ENCODE results near the gene TRRAP.
A peak's percentile ranks its signal among the peaks of the same experiment; 100 is the strongest.
"Not testable (repeated sequence)": the region's sequence is repeated elsewhere in the genome, so short reads cannot be mapped to it uniquely, and the experiment has no call there.

The TRRAP gene

GRCh38 chr7:98878365-98879197 lies at the start of gene TRRAP:
Gene TRRAP (plus strand): TSS chr7:98878532. CDS start chr7:98881151, 2,619 bp downstream.
- Histone ChIP-seq H3K4me1 (ENCODE audit: control insufficient read depth, insufficient read depth, low read length) (peaks cover 4% of the 10 kb centered on the region), H3K36me3 (ENCODE audit: control insufficient read depth, insufficient read depth, low read length) (peaks cover 2% of the 10 kb centered on the region), H3K4me3 (ENCODE audit: low read length) (peak within 1 kb of the TSS; percentile 92)

DNA sequence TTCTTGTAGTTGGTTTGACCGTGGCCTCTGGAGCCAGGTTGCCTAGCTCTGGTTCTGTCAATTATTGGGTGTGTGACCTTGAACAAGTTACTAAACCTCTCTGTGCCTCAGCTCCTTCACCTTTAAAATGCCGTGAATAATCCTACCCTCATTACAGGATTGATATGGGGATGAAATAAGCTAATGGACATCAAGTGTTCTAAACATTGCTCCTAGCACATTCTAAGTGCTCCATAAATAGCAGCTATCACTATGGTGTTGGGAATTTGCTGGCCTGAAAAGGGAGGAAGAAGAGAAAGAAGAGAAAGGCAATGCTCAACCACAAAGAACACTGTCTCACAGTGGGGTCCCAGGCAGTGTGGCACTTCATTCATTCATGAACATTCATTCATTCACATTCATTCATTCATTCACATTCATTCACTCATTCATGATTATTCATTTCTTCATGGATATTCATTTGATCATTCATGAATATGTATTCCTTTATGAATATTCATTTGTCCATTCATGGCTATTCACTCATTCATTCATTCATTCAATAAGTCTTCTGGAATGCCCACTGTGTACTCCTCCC lies 47.3 kb upstream of the TRRAP start:
- Histone ChIP-seq H3K27me3 (ENCODE audit: control insufficient read depth, insufficient read depth, low read length) (peaks cover 4% of the 10 kb centered on the region), H3K27ac (ENCODE audit: low read depth, low read length) (no peak overlapping the region), H3K4me3 (ENCODE audit: low read length) (no peak overlapping the region), H3K4me1 (ENCODE audit: control insufficient read depth, insufficient read depth, low read length) (no peaks in the 10 kb centered on the region), H3K36me3 (ENCODE audit: control insufficient read depth, insufficient read depth, low read length) (no peaks in the 10 kb centered on the region), H3K9ac (ENCODE audit: low read length) (no peak overlapping the region)

More at GRCh38 chr7:98878365-98879197, at the start of gene TRRAP:
- H3K9ac ChIP-seq (ENCODE audit: low read length) = peak within 1 kb of the TSS; percentile 86
- H3K27me3 ChIP-seq (ENCODE audit: control insufficient read depth, insufficient read depth, low read length) = no peaks in the 10 kb centered on the region
- peak within 1 kb of the TSS; percentile 94 for H3K27ac ChIP-seq (ENCODE audit: low read depth, low read length)

GRCh38 chr7:98831641-98832221 lies 46.6 kb upstream of the TRRAP start:
- no peak overlapping the region for H3K9ac ChIP-seq (ENCODE audit: low read length)
- no peak overlapping the region for H3K27ac ChIP-seq (ENCODE audit: low read depth, low read length)

DNA sequence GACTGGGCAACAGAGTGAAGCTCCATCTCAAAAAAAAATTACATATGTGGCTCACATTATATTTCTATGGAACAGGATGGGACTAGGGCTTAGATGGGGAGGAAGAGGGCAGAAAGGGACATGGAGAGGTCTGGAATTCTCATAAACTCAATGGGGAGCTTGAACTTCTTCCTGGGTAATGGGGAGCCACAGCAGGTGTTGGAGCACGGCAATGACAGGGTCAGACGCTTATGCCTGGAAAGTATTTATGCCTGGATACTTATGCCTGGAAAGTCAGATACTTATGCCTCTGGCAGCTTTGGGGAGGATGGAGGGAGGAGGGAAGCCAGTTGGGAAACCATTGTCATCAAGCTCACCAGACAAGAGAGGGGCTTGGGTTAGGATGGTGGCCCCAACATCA lies 45.3 kb upstream of the TRRAP start:
- no peaks in the 10 kb centered on the region for H3K36me3 ChIP-seq (ENCODE audit: control insufficient read depth, insufficient read depth, low read length)
- H3K4me3 ChIP-seq (ENCODE audit: low read length) = no peak overlapping the region
- no peak overlapping the region for H3K27ac ChIP-seq (ENCODE audit: low read depth, low read length)
- H3K9ac ChIP-seq (ENCODE audit: low read length) = no peak overlapping the region
- no peaks in the 10 kb centered on the region for H3K4me1 ChIP-seq (ENCODE audit: control insufficient read depth, insufficient read depth, low read length)
- H3K27me3 ChIP-seq (ENCODE audit: control insufficient read depth, insufficient read depth, low read length) = no peaks in the 10 kb centered on the region

More at GRCh38 chr7:98831641-98832221, 46.6 kb upstream of the TRRAP start:
- no peaks in the 10 kb centered on the region for H3K36me3 ChIP-seq (ENCODE audit: control insufficient read depth, insufficient read depth, low read length)
- no peak overlapping the region for H3K4me3 ChIP-seq (ENCODE audit: low read length)
- no peaks in the 10 kb centered on the region for H3K4me1 ChIP-seq (ENCODE audit: control insufficient read depth, insufficient read depth, low read length)
- peaks cover under 1% of the 10 kb centered on the region for H3K27me3 ChIP-seq (ENCODE audit: control insufficient read depth, insufficient read depth, low read length)

GRCh38 chr7:98834949-98835348 lies 43.4 kb upstream of the TRRAP start:
- no peak overlapping the region for H3K4me3 ChIP-seq (ENCODE audit: low read length)
- no peaks in the 10 kb centered on the region for H3K27me3 ChIP-seq (ENCODE audit: control insufficient read depth, insufficient read depth, low read length)
- H3K9ac ChIP-seq (ENCODE audit: low read length) = no peak overlapping the region
- no peaks in the 10 kb centered on the region for H3K36me3 ChIP-seq (ENCODE audit: control insufficient read depth, insufficient read depth, low read length)
- H3K27ac ChIP-seq (ENCODE audit: low read depth, low read length) = no peak overlapping the region
- H3K4me1 ChIP-seq (ENCODE audit: control insufficient read depth, insufficient read depth, low read length) = no peaks in the 10 kb centered on the region

- Histone ChIP-seq H3K4me1 (ENCODE audit: control insufficient read depth, insufficient read depth, low read length) (no peaks in the 10 kb centered on the region), H3K4me3 (ENCODE audit: low read length) (no peak overlapping the region), H3K27me3 (ENCODE audit: control insufficient read depth, insufficient read depth, low read length) (no peaks in the 10 kb centered on the region), H3K9ac (ENCODE audit: low read length) (no peak overlapping the region), H3K27ac (ENCODE audit: low read depth, low read length) (no peak overlapping the region), H3K36me3 (ENCODE audit: control insufficient read depth, insufficient read depth, low read length) (no peaks in the 10 kb centered on the region)
Observed at GRCh38 chr7:98836811-98837629, 41.3 kb upstream of the TRRAP start.

GRCh38 chr7:98837630-98837972 lies 40.7 kb upstream of the TRRAP start:
- Histone ChIP-seq H3K36me3 (ENCODE audit: control insufficient read depth, insufficient read depth, low read length) (no peaks in the 10 kb centered on the region), H3K9ac (ENCODE audit: low read length) (no peak overlapping the region), H3K4me1 (ENCODE audit: control insufficient read depth, insufficient read depth, low read length) (no peaks in the 10 kb centered on the region), H3K27ac (ENCODE audit: low read depth, low read length) (no peak overlapping the region), H3K27me3 (ENCODE audit: control insufficient read depth, insufficient read depth, low read length) (no peaks in the 10 kb centered on the region), H3K4me3 (ENCODE audit: low read length) (no peak overlapping the region)

DNA sequence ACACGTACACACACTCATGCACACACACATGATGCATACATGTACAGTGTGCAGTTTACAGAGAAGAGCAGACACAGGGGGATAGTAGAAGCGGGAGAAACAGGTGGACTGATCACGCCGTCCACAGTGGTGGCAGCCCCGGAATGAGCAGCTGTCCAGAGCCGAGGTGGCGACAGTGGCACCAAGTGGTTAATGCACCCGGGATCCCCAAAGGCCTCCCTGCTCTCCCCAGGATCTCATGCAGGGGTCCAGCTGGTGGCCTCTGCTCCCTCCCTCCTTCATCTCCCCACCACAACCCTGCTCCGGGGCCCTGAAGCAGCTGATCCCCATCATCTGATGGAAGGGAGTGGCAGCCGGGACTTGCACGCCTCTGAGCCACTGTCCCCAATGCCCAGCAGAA lies 38.2 kb upstream of the TRRAP start:
- Histone ChIP-seq H3K36me3 (ENCODE audit: control insufficient read depth, insufficient read depth, low read length) (no peaks in the 10 kb centered on the region), H3K27me3 (ENCODE audit: control insufficient read depth, insufficient read depth, low read length) (no peaks in the 10 kb centered on the region), H3K4me1 (ENCODE audit: control insufficient read depth, insufficient read depth, low read length) (no peaks in the 10 kb centered on the region), H3K9ac (ENCODE audit: low read length) (no peak overlapping the region), H3K4me3 (ENCODE audit: low read length) (no peak overlapping the region), H3K27ac (ENCODE audit: low read depth, low read length) (no peak overlapping the region)

DNA sequence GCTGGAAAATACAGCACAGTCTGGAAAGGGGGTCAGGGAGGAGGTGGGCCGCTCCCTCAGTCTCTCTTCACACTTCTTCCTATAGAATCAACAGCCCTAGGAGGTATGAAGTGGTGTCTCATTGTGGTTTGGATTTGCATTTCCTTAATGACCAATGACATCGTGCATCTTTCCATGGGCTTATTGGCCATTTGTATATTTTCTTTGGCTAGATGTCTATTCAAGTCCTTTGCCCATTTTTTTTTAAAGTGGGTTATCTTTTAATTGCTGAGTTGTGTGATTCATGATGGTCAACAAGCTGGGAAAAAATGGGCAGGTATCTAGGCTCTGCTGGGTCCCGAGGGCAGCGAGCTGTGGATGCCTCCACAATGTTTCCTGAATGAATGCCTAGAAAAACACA lies 37.6 kb upstream of the TRRAP start:
- Histone ChIP-seq H3K36me3 (ENCODE audit: control insufficient read depth, insufficient read depth, low read length) (no peaks in the 10 kb centered on the region), H3K9ac (ENCODE audit: low read length) (no peak overlapping the region), H3K4me3 (ENCODE audit: low read length) (no peak overlapping the region), H3K27ac (ENCODE audit: low read depth, low read length) (no peak overlapping the region), H3K4me1 (ENCODE audit: control insufficient read depth, insufficient read depth, low read length) (no peaks in the 10 kb centered on the region), H3K27me3 (ENCODE audit: control insufficient read depth, insufficient read depth, low read length) (no peaks in the 10 kb centered on the region)

- Histone ChIP-seq H3K4me3 (ENCODE audit: low read length) (no peak overlapping the region), H3K27ac (ENCODE audit: low read depth, low read length) (no peak overlapping the region), H3K4me1 (ENCODE audit: control insufficient read depth, insufficient read depth, low read length) (no peaks in the 10 kb centered on the region)
Observed at GRCh38 chr7:98841179-98841997, 36.9 kb upstream of the TRRAP start.

DNA sequence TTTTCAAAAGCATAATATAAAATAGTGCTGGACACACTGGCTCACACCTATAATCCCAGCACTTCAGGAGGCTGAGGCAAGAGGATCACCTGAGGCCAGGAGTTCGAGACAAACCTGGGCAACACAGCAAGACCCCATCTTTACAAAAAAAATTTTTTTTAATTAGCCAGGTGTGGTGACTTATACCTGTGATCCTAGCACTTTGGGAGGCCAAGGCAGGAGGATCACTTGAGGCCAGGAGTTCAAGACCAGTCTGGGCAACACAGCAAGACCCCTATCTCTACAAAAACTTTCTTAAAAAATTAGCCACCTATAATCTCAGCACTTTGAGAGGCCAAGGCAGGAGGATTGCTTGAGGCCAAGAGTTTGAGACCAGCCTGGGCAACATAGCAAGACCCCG lies 35.8 kb upstream of the TRRAP start:
- not testable (repeated sequence) for H3K4me3 ChIP-seq (ENCODE audit: low read length)

More at GRCh38 chr7:98841179-98841997, 36.9 kb upstream of the TRRAP start:
- Histone ChIP-seq H3K36me3 (ENCODE audit: control insufficient read depth, insufficient read depth, low read length) (no peaks in the 10 kb centered on the region), H3K27me3 (ENCODE audit: control insufficient read depth, insufficient read depth, low read length) (no peaks in the 10 kb centered on the region), H3K9ac (ENCODE audit: low read length) (no peak overlapping the region)

More for the DNA sequence above, 35.8 kb upstream of the TRRAP start:
- not testable (repeated sequence) for H3K9ac ChIP-seq (ENCODE audit: low read length); H3K27ac ChIP-seq (ENCODE audit: low read depth, low read length); H3K27me3 ChIP-seq (ENCODE audit: control insufficient read depth, insufficient read depth, low read length); H3K36me3 ChIP-seq (ENCODE audit: control insufficient read depth, insufficient read depth, low read length); H3K4me1 ChIP-seq (ENCODE audit: control insufficient read depth, insufficient read depth, low read length)

All from rectal smooth muscle tissue (tissue), 1 donor.